ACHN (cell line): ENCODE data around the gene NPIPA1.
"Not testable (repeated sequence)": the region's sequence is repeated elsewhere in the genome, so short reads cannot be mapped to it uniquely, and the experiment has no call there.

Source experiments
- DNase-seq: peaks from one replicate; pipeline ENCODE4 v3.0.0-alpha.2; 2015
- in situ Hi-C: cut with HindIII; loops from 2 replicates; pipeline ENCODE4 v1.10.0; 2017; ENCODE audit warnings: low sequenced_read_pairs, low pct_ligation_motif_present, low pct_unique_long_range_greater_than_20kb

The NPIPA1 gene

GRCh38 chr16:14973785-14974322, 36.6 kb downstream of the NPIPA1 start:
- DNase-seq, in situ Hi-C loops: not testable (repeated sequence)

DNA sequence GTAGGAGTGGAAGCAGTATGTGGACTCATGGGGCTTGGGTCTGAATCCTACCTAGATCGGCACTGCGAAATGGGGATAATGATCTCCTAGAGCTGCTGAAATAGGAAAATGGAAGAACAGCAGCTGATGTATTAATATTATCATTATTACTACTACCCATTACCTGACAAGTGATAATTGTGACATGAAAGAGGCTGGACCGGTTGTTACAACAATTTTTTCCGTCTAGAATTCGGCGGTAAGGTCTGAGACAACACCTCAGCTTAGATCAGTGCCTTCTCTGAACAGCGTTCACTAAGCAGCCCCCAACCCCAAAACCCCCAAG, 37.0 kb downstream of the NPIPA1 start:
- in situ Hi-C loops, result not testable (repeated sequence)
- DNase-seq, result peak; percentile 80

DNA sequence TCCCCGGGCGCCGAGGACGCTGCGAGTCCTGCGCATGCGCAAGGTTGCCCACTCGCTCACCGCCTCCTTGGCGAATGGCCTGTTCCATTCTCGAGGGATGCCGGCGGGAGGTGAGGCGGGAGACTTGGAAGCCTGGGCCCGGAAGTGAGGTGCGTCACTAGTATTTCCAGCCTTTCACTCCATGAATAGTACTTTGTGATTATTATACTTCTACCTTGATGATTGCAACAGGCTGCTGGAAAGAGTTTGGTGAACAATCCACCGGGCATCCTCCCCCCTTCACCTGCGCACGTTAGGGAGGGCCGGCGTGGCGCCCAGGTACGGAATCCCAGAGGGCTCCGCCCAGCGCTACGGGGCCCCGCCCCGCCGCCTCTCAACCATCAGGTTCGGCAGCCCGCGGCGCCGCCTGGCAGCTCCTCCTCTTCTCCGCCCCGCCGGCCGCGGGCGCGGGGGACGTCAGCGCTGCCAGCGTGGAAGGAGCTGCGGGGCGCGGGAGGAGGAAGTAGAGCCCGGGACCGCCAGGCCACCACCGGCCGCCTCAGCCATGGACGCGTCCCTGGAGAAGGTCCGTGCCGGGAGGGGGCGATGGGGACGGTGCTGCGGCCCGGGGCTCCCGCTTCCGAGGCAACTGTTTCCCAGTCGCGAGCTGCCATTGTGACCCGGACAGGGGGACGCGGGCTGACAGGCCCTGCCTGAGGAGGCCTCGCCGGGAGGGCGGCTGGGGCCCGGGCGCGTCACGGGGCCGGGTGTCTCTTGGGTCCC, 37.6 kb downstream of the NPIPA1 start, which contains the start of gene PDXDC1:
Gene PDXDC1 (plus strand): TSS at position 371 of the 762 bp plus-strand sequence. CDS start 174 bp downstream, at position 545.
- in situ Hi-C loops, result not testable (repeated sequence)
- DNase-seq, result peak; percentile 99

DNA sequence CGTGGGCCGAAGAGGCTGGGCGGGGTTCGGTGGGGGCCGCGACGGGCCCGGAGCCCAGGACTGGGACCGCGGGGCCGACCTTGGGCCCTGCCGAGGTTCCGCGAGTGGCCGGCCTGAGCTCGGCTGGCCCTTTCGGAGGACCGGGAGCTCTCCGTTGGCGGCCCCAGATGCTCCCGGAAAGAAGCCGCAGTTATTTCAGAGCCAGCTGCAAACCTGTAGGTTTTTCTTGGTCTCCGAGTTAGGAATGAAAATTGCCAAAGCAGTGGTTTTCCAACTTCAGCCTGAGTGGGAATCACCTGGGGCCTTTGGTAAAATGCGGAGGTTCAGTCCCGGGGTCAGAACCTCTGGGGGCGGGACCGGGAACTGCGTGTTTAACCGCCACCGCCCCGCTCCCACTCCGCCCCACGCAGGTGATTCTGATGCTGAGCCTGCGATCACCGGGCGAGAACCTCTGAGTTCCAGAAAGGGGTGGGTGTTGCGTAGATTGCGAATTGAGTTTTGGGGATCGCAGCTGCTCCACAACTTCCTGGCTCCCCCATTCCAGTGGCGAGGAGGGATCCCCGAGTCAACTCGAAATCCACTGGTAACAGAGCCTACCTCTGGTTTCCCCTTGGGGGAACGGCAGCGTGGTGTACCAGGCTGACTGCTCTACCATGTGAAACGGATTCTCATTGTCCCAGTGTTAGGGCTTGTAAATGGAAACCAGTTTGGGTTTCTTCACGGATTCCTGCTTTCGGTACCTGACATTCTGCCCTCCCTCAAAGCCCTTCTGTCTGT, 38.4 kb downstream of the NPIPA1 start:
- in situ Hi-C loops, result not testable (repeated sequence)
- DNase-seq, result peak; percentile 36

GRCh38 chr16:14976971-14977736, 39.9 kb downstream of the NPIPA1 start:
- DNase-seq, in situ Hi-C loops: not testable (repeated sequence)

- in situ Hi-C loops, DNase-seq: not testable (repeated sequence)
Observed at GRCh38 chr16:14978281-14978680, 41.0 kb downstream of the NPIPA1 start.

DNA sequence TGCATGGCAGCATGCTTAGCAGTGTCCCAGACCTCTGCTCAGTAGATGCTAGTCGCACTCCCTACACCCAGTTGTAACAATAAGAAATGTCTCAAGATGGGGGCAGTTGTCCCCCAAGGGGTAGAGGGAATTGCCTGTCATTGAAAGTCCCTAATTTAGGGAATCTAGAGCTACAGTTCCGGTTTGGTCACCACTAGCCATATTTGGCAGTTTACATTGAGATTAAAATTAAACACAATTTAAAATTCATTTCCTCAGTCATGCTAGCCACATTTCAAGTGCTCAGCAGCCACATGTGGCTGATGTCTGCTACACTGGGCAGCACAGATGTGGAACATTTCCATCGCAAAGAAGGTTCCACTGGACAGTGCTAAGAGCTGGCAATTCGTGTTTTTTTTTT, 41.7 kb downstream of the NPIPA1 start:
- in situ Hi-C loops, DNase-seq: not testable (repeated sequence)

GRCh38 chr16:14981234-14981633, 44.0 kb downstream of the NPIPA1 start:
- DNase-seq, in situ Hi-C loops: not testable (repeated sequence)

- in situ Hi-C loops, DNase-seq: not testable (repeated sequence)
Observed at GRCh38 chr16:14982521-14982920, 45.3 kb downstream of the NPIPA1 start.

- DNase-seq, in situ Hi-C loops: not testable (repeated sequence)
Observed at GRCh38 chr16:14988092-14988491, 50.8 kb downstream of the NPIPA1 start.

- in situ Hi-C loops, DNase-seq: not testable (repeated sequence)
Observed at GRCh38 chr16:14988661-14989191, 51.5 kb downstream of the NPIPA1 start.

DNA sequence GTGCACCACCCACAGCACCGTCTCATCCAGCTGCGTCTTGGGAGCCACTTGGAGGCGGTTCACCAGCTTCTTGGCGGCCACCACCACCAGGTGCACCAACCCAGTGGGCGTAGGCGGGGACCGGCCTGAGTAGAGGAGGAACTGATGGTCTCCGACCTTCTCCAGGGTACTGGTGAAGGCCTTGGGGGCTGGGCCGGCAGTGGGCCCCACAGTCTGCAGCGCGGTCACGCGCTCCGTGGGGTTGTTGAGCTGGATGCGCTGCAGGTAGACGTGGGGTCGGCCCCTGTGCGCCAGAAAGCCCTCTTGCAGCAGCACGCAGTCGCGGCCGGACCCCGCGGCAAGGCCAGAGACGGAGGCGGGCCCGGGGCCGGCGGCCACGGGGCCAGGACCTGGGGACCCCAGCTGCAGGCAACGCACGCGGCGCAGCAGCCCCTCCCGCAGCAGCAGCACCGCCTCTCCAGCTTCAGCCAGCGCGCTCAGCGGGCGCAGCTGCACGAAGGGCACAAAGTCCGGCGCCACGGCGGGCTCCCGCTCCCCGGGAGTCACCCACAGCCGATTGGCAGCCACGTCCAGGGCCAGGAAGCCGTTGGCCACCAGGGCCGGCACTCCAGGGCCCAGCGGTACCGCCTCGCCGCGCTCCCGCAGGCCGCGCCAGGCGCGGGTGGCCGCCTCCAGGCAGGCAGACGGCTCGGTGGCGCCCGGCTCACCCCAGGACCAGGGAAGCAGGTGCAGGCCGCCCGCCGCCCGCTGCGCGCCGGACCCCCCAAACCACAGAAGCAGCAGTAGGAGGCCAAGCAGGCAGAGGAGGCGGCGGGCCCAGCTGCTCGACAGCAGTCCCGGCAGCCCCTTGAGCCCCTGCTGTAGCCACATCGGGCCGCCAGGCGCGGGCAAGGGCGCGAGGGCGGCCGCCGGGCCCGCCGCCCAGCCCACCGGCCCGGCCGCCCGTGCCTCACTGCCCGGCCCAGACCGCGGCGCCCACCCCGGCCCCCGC, 52.3 kb downstream of the NPIPA1 start:
- DNase-seq, in situ Hi-C loops: not testable (repeated sequence)

GRCh38 chr16:14993277-14994151, 56.3 kb downstream of the NPIPA1 start:
- DNase-seq, in situ Hi-C loops: not testable (repeated sequence)

- in situ Hi-C loops, DNase-seq: not testable (repeated sequence)
Observed at GRCh38 chr16:14996702-14997101, 59.5 kb downstream of the NPIPA1 start.

DNA sequence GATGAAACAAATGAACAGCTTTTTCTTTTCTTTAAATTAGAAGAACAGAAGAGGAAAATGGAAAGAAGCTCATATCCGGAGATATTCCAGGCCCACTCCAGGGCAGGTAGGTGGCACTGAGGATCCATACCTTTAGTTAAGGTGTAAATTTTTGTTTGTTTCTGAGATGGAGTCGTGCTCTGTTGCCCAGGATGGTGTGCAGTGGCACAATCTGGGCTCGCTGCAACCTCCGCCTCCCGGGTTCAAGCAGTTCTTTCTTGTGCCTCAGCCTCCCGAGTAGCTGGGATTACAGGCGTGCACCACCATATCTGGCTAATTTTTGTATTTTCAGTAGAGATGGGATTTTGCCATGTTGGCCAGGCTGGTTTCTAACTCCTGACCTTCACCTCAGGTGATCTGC, 61.1 kb downstream of the NPIPA1 start:
- in situ Hi-C loops, DNase-seq: not testable (repeated sequence)

DNA sequence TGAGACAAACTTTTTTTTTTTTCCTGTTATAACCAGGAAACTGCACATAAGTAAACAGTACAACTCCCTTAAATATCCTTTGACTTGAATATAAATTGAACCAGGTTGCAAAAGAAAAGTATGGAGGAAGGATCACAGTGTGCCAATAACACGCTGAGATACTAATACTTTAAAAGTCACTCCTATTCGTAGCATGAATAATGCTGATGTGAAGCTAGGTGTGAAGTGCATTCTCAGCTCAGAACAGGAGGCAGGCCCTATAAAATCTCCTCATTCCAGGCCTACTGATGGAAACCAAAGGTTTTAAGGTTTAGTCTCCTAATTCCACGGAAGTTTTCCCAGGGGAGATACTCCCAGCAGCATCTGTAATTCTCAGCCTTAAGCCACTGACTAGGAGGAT, 62.6 kb downstream of the NPIPA1 start:
- DNase-seq, in situ Hi-C loops: not testable (repeated sequence)
